Stromal cell of bone marrow (primary cell): ENCODE data around the gene SLC7A9.
"Not testable (repeated sequence)": the region's sequence is repeated elsewhere in the genome, so short reads cannot be mapped to it uniquely, and the experiment has no call there.

ENCODE experiments used
- DNase-seq: peaks from one replicate; pipeline ENCODE4 v3.0.0-alpha.2; 2012; ENCODE audit warnings: low read depth

Gene SLC7A9

GRCh38 chr19:32869369-32869965 lies at the start of gene SLC7A9:
TSS of gene SLC7A9 (minus strand) at chr19:32869767. CDS start at chr19:32868534, 1,233 bp downstream.
- DNase-seq = no peak

- no peak for DNase-seq
Observed at GRCh38 chr19:32919365-32919764, 49.8 kb upstream of the SLC7A9 start.

GRCh38 chr19:32917616-32917996 lies 48.0 kb upstream of the SLC7A9 start:
- no peak for DNase-seq

DNA sequence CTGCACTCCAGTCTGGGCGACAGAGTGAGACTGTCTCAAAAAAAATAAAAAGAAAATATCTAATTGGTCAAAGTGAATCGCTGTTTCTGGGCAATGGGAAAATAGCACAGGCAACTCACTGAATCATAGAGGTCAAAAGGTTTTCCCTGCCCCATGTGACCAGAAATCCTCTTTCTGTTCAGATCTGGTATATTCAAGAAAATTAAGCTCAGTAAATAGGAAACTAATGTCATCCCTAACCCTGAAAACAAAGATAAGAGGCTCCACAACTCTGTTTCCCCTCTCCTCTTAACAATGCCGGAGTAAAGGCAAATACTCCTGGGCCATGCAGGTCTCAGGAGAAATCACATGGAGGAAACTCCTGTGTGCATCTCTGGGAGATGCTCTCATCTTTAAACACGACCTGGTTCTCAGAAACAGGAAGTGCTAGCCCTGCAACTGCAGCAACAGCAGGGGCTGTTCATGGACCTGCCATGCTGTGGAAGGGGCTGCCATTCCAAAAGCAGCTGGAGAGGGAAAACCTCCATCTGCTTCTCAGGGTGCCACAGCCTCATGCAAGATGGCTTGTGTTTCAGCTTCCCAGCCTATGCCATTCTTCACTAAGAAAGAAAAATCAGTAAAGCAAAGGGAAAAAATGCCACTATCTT lies 47.5 kb upstream of the SLC7A9 start:
- no peak for DNase-seq

DNA sequence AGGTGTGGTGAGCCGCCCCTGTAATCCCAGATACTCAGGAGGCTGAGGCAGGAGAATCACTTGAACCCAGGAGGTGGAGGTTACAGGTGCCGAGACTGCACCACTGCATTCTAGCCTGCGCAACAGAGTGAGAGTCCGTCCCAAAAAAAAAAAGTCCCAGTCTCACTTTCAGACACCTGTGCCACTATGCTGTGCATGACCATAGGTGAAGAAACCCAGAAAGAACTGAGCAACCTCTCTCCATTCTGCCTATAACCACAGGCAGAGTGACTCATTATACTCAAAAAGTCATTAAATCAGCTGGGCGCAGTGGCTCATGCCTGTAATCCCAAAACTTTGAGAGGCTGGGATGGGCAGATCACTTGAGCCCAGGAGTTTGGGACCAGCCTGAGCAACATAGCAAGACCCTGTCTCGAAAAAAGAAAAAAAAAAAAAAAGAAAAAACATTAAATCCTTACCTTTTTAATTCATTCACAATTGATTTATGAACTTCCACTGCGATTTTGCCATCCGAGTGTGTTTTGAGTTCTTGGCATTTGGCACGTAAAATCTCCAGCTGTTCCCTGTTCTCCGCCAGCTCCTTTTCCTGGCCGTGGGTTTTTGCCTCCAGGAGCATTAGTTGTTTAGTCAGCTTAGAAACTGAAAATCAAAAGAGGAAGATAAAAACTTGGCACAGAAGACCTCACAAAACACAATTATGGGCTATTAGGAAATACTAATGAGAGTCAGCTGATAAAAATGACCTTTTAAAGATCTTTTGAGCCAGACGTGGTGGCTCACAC lies 45.5 kb upstream of the SLC7A9 start:
- no peak for DNase-seq

DNA sequence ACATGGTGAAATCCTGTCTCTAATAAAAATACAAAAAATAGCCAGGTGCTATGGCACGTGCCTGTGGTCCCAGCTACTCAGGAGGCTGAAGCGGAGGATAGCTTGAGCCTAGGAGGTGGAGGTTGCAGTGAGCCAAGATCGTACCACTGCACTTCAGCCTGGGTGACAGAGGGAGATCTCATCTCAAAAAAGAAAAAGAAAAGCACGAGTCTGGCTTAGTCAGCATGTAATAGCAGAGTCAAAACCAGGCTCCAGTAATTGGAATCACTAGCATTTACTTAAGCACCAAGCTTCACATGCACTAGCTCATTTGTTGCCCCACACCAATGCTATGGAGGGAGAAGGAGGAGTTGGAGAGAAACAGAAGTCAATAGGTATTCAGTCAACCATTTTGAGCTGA lies 41.9 kb upstream of the SLC7A9 start:
- DNase-seq = no peak

- no peak for DNase-seq
Observed at GRCh38 chr19:32910874-32911273, 41.3 kb upstream of the SLC7A9 start.

GRCh38 chr19:32910094-32910493 lies 40.5 kb upstream of the SLC7A9 start:
- DNase-seq = no peak

DNA sequence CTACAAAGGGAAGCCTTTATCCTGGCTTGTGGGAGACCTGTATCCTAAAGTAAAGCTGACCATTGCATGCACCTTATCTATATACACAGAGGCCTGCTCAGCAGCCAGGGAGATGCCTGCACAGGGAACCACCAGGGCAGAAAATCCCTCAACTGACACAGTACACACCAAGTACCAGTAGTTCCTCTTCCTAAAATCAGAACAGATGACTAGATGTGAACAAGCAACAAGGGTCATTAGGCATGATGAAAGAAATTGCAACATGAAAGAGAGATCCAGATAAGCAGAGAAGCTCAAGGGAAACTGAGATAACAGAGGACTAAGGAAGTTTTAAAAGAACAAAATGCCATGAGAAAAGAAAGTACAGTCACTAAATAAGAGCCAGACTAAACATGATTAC lies 39.7 kb upstream of the SLC7A9 start:
- no peak for DNase-seq

GRCh38 chr19:32908641-32909190 lies 39.1 kb upstream of the SLC7A9 start:
- DNase-seq = no peak

DNA sequence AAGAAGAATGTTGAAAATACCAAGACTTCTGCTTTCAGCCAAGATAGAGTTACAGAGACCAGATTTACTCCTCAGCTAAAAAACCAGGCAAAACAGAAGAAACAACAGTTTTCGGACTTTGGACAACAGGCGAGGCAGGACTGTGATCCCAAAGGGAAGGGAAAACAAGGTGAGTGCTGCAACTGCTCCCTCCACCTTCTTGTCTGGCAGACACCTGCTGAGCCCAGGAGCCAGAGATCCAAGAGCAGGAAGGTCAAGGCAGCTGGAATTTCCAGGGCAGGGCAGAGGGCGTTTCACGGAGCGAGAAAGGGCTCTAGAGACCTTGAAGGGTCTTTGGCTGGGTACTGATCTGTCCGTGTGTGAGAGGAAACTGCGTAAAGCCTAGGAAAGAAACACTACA lies 32.9 kb upstream of the SLC7A9 start:
- no peak for DNase-seq

DNA sequence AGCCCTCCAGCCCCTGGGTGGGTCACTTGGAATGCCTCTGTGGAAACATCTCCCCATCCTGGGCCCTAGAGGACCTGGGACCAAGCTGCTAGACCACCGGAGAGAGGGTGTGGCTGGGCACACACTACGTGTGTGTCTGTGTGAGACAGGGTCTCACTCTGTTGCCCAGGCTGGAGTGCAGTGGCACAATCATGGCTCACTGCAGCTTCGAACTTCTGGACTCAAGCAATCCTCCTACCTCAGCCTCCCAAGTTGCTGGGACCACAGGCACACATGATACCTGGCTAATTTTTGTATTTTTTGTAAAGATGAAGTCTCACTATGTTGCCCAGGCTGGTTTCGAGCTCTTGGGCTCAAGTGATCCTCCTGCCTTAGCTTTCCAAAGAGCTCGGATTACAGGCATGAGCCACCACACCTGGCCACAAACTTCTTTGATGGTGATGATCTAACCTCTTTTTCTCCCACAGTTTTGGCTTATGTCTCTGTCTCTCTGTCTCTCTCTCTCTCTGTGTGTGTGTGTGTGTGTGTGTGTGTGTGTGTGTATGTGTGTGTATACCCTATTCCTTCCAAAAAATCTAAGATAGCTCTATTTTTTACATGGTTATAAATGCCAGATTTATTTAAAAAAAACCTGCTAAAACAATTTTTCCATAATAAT lies 32.1 kb upstream of the SLC7A9 start:
- no peak for DNase-seq

DNA sequence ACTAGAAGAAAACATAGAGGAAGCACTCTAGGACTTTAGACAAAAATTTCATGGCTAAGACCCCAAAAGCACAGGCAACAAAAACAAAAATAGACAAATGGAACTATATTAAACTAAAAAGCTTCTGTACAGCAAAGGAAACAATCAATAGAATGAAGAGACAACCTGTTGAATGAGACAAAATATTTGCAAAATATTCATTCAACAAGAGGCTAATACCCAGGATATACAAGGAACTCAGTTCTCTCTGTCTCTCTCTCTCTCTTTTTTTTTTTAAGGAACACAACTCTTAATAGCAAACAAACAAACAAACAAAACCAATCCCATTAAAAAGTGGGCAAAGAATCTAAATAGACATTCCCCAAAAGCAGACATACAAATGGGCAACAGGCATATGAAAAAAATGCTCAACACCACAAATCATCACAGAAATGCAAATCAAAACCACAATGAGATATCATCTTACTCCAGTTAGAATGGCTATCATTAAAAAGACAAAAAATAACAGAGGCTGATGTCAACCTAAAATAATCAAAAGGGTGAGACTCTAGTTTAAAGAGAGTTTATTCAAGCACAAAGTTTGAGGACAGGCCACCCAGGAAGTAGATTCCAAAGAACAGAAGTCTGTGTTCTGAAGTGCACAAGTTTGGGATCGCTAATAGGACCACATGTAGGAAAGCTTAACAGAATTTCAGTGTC lies 27.1 kb upstream of the SLC7A9 start:
- DNase-seq = no peak

- DNase-seq = no peak
Observed at GRCh38 chr19:32895384-32895783, 25.8 kb upstream of the SLC7A9 start.

DNA sequence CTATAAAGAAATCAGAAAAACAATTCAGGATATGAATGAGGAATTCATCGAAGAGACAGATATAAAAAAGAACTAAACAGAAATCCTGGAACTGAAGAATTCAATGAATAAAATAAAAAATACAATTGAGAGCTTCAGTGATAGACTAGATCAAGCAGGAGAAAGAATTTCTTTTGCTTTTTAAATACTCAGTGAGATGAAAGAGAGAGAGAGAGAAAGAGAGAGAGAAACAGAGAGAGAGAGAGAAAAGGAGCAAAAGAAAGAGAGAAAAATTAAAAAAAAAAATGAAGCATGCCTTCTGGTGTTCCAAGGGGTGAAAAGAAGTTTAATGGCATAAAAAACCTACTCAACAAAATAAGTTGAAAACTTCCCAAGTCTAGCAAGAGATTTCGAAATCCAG lies 22.0 kb upstream of the SLC7A9 start:
- DNase-seq = no peak

DNA sequence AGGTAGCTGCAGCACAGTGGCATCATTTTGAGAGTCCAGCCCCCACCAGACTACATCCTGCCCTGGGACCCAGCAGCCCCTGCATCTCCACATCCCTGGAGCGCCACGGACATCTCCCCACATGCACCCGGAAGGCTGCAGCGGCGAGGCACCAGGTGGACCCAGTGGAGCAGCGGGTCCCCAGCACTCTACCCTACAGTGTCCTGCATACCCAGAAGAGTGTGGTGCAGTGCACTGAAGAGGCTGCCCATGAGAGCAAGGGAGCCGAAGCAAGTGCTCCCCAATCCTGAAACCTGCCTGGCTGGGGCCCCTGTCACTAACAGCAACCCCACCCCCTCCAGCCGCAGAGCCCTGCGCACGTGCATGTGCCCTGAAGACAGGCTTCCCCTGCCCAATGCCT lies 21.3 kb upstream of the SLC7A9 start:
- no peak for DNase-seq

- DNase-seq = no peak
Observed at GRCh38 chr19:32890326-32890725, 20.8 kb upstream of the SLC7A9 start.

DNA sequence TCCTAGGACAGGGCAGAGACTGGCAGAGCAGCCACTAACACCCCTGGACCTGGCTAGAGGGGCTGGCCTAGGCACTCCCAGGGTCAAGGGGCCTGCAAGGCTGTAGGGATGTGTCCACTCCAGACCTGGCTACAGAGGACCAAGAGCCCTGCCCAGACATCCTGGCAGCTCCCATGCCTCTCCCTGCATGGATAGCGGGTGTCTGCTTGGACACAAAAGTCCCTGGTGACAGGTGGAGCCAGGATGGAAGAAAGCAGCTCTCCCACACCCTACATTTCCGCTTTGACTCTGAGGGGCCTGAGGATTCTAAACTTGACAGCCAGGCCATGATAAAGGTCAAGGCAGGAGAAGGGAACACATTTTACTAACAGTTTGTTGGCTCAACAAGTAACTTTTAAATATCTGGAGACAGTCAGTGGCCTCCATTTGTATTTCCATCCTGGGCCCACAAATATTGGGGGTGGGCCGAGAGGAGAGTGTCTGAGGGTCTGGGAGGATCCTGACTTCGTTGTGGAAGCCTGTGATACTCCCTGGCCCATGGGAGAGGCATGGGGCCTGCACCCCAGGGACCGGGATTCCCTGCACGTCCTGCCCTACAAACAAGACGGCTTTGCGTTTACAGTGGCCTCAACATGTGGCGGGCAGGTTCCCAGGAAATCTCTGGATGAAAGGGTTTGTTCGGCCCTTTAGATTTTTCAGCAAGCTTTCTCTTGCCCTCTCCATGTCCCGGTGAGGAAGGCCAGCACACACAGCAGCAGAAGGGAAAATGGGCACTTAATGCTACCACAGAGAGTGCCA lies 19.8 kb upstream of the SLC7A9 start:
- DNase-seq = no peak

GRCh38 chr19:32887572-32888215 lies 18.1 kb upstream of the SLC7A9 start:
- no peak for DNase-seq

GRCh38 chr19:32886241-32886640 lies 16.7 kb upstream of the SLC7A9 start:
- no peak for DNase-seq

DNA sequence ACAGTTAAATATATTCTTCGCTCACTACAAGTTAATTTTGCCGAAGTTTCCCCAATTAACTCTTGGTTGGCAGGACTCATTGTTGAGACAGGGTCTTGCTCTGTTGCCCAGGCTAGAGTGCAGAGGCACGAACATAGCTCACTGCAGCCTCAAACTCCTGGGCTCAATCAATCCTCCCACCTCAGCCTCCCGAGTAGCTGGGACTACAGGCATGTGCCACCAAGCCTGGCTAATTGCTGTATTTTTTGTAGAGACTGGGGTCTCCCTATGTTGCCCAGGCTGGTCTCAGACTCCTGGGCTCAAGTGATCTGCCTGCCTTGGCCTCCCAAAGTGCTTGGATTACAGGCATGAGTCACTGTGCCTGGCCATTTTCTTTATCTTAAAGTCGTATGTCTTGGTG lies 15.7 kb upstream of the SLC7A9 start:
- not testable (repeated sequence) for DNase-seq
